GM12892 (cell line): Measurements from ENCODE around the gene POPDC2.

Experiments used
- POLR2A ChIP-seq: IDR thresholded peaks from 2 replicates; pipeline ENCODE4 v1.6.1; 2011; ENCODE audit warnings: low read depth, low read length, control low read depth
- POLR2AphosphoS5 ChIP-seq: IDR thresholded peaks from 2 replicates; pipeline ENCODE4 v1.6.1; 2011; ENCODE audit warnings: low read depth, low read length, control low read depth
- TAF1 ChIP-seq: IDR thresholded peaks from 2 replicates; pipeline ENCODE4 v1.6.1; 2011; ENCODE audit warnings: low read depth, mild to moderate bottlenecking, control low read depth, low read length, borderline replicate concordance

- TF ChIP-seq POLR2AphosphoS5 (no peak), POLR2A (no peak), TAF1 (no peak)
Observed at GRCh38 chr3:119599558-119600174, 60.7 kb downstream of the POPDC2 start.
